ENCODE measurements around the gene ZNF416. TPM values are rescaled to one million over a fixed set of nuclear protein-coding genes. Genes with fewer than 3 reads are reported as not detected.

The ZNF416 gene
- total and polyA plus RNA-seq, 9 of the 15 experiments (the other 6 are each of a cell fraction or from before 2014, with no cell fraction given) = 0.20 to 2.0 (median 1.1) TPM

DNA sequence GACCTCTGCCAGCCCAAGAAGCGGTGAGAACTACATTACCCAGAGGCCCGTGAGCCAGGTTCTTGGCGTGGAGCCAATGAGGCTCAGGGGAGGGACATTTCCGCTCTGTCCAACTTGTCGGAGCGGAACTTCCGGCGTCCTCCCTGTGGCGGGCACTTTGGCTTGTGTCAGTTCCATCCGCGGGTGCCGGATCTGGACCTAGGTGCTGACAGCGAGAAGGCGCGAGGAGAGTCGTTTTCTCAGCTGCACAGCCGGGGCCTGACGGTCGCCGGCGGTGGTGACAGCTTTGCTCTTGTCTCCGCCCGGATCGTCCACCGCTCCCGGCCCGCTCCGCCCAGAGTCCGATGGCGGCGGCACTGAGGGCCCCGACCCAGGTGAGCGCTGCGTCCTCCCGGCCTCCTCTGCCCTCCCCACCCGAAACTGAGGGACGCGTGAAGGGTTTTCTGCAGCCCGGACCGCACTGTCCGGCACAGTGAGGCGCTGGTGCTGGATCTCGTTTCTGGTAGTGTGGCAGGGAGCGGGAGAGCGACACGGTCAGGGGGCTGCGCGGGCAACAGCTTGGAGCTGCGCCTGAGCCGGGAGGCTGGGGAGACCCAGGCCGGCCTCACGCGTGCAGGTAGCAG, 21.2 kb upstream of the ZNF416 start, which contains the start of gene ZNF530 (continued):
- TF ChIP-seq SFPQ (IDR thresholded peaks at IDR 0.05; ENCODE audit: low read depth, low read length) (no peak), KDM5B (IDR thresholded peaks at IDR 0.05; ENCODE audit: insufficient replicate concordance, low read depth, low read length) (peak; percentile 34), ZBTB26 (CRISPR knock-in tag; IDR thresholded peaks at IDR 0.05) (no peak), PCBP1 (IDR thresholded peaks at IDR 0.05; ENCODE audit: low read depth, low read length, poor library complexity, severe bottlenecking) (no peak), POLR2A (conservative IDR thresholded peaks at IDR 0.05) (peak; percentile 67; the same call in 1 of the 2 replicates), ZNF174 (CRISPR knock-in tag; IDR thresholded peaks at IDR 0.05) (no peak), POLR2G (IDR thresholded peaks at IDR 0.05; ENCODE audit: low read depth, low read length) (peak; percentile 79), NR2F6 (CRISPR knock-in tag; IDR thresholded peaks at IDR 0.05) (no peak), ZNF224 (CRISPR knock-in tag; IDR thresholded peaks at IDR 0.05) (no peak), MEF2D (tag; conservative IDR thresholded peaks at IDR 0.05; ENCODE audit: low read depth) (no peak), SREBF2 (CRISPR knock-in tag; IDR thresholded peaks at IDR 0.05) (no peak), NR3C1 (CRISPR knock-in tag; IDR thresholded peaks at IDR 0.05) (no peak), RBM14 (IDR thresholded peaks at IDR 0.05; ENCODE audit: borderline replicate concordance, insufficient read depth, low read depth, low read length) (no peak), CBX1 (IDR thresholded peaks at IDR 0.05; ENCODE audit: low read depth) (0 out of 2 replicates have a peak, but pooled peaks have one; percentile 17), ZNF184 (CRISPR knock-in tag; IDR thresholded peaks at IDR 0.05) (no peak), YY1 (IDR thresholded peaks at IDR 0.05; ENCODE audit: borderline replicate concordance in 1 of 3, control insufficient read depth in 1 of 3, extremely low read depth in 1 of 3, insufficient read depth in 3 of 3, insufficient read length in 1 of 3, insufficient replicate concordance in 2 of 3, low read depth in 1 of 3, low read length in 2 of 3) (peak in 1 of 3 experiments; percentile 16), IRF9 (tag; IDR thresholded peaks at IDR 0.05) (no peak), ZNF707 (CRISPR knock-in tag; conservative IDR thresholded peaks at IDR 0.05) (no peak), MIER1 (IDR thresholded peaks at IDR 0.05; ENCODE audit: low read depth) (no peak)
- TF ChIP-seq, protein P1, sequence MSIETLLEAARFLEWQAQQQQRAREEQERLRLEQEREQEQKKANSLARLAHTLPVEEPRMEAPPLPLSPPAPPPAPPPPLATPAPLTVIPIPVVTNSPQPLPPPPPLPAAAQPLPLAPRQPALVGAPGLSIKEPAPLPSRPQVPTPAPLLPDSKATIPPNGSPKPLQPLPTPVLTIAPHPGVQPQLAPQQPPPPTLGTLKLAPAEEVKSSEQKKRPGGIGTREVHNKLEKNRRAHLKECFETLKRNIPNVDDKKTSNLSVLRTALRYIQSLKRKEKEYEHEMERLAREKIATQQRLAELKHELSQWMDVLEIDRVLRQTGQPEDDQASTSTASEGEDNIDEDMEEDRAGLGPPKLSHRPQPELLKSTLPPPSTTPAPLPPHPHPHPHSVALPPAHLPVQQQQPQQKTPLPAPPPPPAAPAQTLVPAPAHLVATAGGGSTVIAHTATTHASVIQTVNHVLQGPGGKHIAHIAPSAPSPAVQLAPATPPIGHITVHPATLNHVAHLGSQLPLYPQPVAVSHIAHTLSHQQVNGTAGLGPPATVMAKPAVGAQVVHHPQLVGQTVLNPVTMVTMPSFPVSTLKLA (conservative IDR thresholded peaks at IDR 0.05) = peak in 1 of 2 experiments; percentile 64; a peak in 2 of 4 replicates
- TF ChIP-seq, protein P2, sequence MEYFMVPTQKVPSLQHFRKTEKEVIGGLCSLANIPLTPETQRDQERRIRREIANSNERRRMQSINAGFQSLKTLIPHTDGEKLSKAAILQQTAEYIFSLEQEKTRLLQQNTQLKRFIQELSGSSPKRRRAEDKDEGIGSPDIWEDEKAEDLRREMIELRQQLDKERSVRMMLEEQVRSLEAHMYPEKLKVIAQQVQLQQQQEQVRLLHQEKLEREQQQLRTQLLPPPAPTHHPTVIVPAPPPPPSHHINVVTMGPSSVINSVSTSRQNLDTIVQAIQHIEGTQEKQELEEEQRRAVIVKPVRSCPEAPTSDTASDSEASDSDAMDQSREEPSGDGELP (CRISPR knock-in tag; IDR thresholded peaks at IDR 0.05; ENCODE audit: borderline replicate concordance) = peak; percentile 66
